ENCODE data around the gene CREB3L2.

The CREB3L2 gene

DNA sequence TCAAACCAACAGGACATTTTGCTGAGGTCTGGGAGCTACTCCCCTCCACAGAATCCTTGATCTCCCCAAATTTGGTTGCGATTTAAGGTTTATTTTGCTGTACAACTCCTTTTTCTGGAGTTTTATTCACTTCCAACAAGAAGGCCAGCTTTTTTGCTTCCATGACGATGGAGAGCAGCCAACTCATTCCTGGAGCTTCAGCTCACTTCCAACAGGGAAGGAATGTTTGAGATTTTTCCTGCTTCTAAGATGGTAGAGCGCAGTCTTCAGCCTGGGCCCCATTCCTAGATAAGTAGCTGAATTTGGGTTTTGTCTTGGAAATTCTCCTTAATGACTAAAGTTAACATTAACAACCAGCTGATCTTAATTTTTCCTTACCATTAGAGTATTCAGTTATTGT lies 30.9 kb upstream of the CREB3L2 start:
- CTCF ChIA-PET: interaction anchor here (1.0 kb wide), 1 partner anchor 29 kb away, joined by 3 read pairs; no protein-coding TSS in a partner anchor
- H3K9me3 ChIP-seq (ENCODE audit: control extremely low read depth in 1 of 5, control insufficient read depth in 4 of 5, insufficient read depth in 2 of 5, low read depth in 1 of 5, low read length in 4 of 5): peaks cover 0 to 11% (median 2%) of the 10 kb centered on the region in 5 experiments
- H3K27me3 ChIP-seq (replicated peaks in 2 of 5; ENCODE audit: control insufficient read depth in 4 of 5, insufficient read depth in 5 of 5, low read length in 4 of 5): no peaks in the 10 kb centered on the region
- 100% methylated on average over 2 of the region's 3 CpGs for WGBS (ENCODE audit: insufficient coverage)
- peaks cover 0 to 12% (median 9%) of the 10 kb centered on the region in 4 experiments for H3K4me1 ChIP-seq (ENCODE audit: control extremely low read depth in 1 of 4, control insufficient read depth in 4 of 4, insufficient read depth in 4 of 4, low read length in 3 of 4)
- POLR2A ChIA-PET: no interaction called here
- H3K4me3 ChIP-seq (ENCODE audit: control insufficient read depth in 1 of 7, extremely low read depth in 1 of 7, insufficient read depth in 4 of 7, low read depth in 2 of 7, low read length in 6 of 7): no peak overlapping the region
- no peak for DNase-seq
- H3K27ac ChIP-seq (ENCODE audit: insufficient read depth in 1 of 2, low read depth in 1 of 2, low read length in 2 of 2, poor library complexity in 1 of 2, severe bottlenecking in 2 of 2): no peak overlapping the region
- no peaks in the 10 kb centered on the region for H3K36me3 ChIP-seq (ENCODE audit: control insufficient read depth in 4 of 4, insufficient read depth in 4 of 4, low read length in 3 of 4)

DNA sequence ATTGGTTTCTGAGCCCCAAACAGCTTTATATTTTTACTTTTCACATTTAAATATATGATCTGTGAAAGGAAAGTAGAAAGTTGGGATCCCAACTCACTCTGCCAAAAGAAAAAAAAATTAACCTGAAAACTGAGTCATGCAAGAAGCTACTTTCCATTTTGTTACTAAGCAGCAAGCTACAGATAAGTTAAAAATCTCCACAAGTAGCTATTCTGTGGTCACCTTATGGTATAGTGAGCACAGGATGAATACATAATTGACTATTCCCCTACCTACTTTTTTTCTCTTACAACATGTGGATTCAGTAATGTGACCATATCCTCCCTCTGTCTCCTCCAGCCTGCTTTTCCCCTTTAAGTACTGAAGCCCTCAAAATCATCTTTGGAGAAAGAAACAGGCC lies 30.3 kb upstream of the CREB3L2 start:
- CTCF ChIA-PET: no interaction called here
- H3K4me1 ChIP-seq (ENCODE audit: control extremely low read depth in 1 of 4, control insufficient read depth in 4 of 4, insufficient read depth in 4 of 4, low read length in 3 of 4): peaks cover 0 to 17% (median 10%) of the 10 kb centered on the region in 4 experiments
- no peak overlapping the region for H3K4me3 ChIP-seq (ENCODE audit: control insufficient read depth in 1 of 7, extremely low read depth in 1 of 7, insufficient read depth in 4 of 7, low read depth in 2 of 7, low read length in 6 of 7)
- no peaks in the 10 kb centered on the region for H3K36me3 ChIP-seq (ENCODE audit: control insufficient read depth in 4 of 4, insufficient read depth in 4 of 4, low read length in 3 of 4)
- H3K9me3 ChIP-seq (ENCODE audit: control extremely low read depth in 1 of 5, control insufficient read depth in 4 of 5, insufficient read depth in 2 of 5, low read depth in 1 of 5, low read length in 4 of 5): peaks cover 0 to 11% (median 2%) of the 10 kb centered on the region in 5 experiments
- H3K27ac ChIP-seq (ENCODE audit: insufficient read depth in 1 of 2, low read depth in 1 of 2, low read length in 2 of 2, poor library complexity in 1 of 2, severe bottlenecking in 2 of 2): no peak overlapping the region
- no peak for DNase-seq
- POLR2A ChIA-PET: no interaction called here
- H3K27me3 ChIP-seq (replicated peaks in 2 of 5; ENCODE audit: control insufficient read depth in 4 of 5, insufficient read depth in 5 of 5, low read length in 4 of 5): no peaks in the 10 kb centered on the region

DNA sequence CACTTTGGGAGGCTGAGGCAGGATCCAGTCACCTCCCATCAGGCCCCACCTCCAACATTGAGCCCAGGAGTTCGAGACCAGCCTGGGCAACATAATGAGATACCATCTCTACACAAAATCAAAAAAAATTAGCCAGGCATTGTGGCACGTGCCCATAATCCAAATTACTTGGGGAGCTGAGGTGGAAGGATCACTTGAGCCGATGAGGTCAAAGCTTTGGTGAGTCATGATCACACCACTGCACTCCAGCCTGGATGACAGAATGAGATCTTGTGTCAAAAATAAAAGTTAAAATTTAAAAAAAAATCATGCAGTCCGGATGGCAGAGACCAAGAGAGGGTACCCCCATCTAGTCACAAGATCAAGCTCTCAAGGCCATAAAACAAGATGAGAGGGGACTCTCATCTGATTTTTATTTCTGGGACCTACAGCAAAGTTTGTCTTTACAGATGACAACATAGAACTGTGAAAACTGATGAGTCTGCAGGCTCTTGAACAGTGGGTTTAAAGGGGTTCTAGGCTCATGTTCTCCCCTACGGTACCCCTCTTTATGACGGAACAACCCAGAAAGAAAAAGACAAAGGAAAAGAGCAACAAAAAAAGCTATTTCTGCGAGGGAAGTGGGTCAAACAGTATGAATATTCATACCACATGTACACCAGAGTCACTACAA lies 28.9 kb upstream of the CREB3L2 start:
- WGBS (ENCODE audit: insufficient coverage): 94% methylated on average over 6 of the region's 7 CpGs
- H3K36me3 ChIP-seq (ENCODE audit: control insufficient read depth in 4 of 4, insufficient read depth in 4 of 4, low read length in 3 of 4): no peaks in the 10 kb centered on the region
- no peak for DNase-seq
- peaks cover 0 to 5% (median 2%) of the 10 kb centered on the region in 5 experiments for H3K9me3 ChIP-seq (ENCODE audit: control extremely low read depth in 1 of 5, control insufficient read depth in 4 of 5, insufficient read depth in 2 of 5, low read depth in 1 of 5, low read length in 4 of 5)
- H3K4me1 ChIP-seq (ENCODE audit: control extremely low read depth in 1 of 4, control insufficient read depth in 4 of 4, insufficient read depth in 4 of 4, low read length in 3 of 4): peaks cover 0 to 19% (median 10%) of the 10 kb centered on the region in 4 experiments
- H3K27ac ChIP-seq (ENCODE audit: insufficient read depth in 1 of 2, low read depth in 1 of 2, low read length in 2 of 2, poor library complexity in 1 of 2, severe bottlenecking in 2 of 2): no peak overlapping the region
- H3K4me3 ChIP-seq (ENCODE audit: control insufficient read depth in 1 of 7, extremely low read depth in 1 of 7, insufficient read depth in 4 of 7, low read depth in 2 of 7, low read length in 6 of 7): no peak overlapping the region
- H3K27me3 ChIP-seq (replicated peaks in 2 of 5; ENCODE audit: control insufficient read depth in 4 of 5, insufficient read depth in 5 of 5, low read length in 4 of 5): no peaks in the 10 kb centered on the region
- POLR2A ChIA-PET: no interaction called here
- CTCF ChIA-PET: no interaction called here

DNA sequence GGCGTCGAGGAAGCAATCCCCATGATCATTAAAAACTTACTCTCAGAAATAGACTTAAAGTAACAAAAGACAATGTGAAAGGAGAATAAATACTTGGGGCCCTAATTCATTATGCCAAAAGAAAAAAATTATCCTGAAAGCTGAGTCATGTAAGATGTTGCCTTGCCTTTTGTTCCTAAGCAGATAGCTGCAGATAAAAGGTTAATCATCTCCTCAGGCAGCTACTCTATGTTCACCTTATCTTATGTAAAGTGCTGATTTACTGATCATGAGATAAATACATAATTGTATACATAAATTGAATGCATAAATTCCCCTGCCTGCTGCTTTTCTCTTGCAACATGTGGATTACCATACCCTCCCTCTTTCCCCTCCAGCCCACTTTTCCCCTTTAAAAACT lies 28.1 kb upstream of the CREB3L2 start:
- WGBS (ENCODE audit: insufficient coverage): no CpG with 5 or more reads among the region's 2 CpGs
- Histone ChIP-seq H3K27ac (ENCODE audit: insufficient read depth in 1 of 2, low read depth in 1 of 2, low read length in 2 of 2, poor library complexity in 1 of 2, severe bottlenecking in 2 of 2) (no peak overlapping the region), H3K4me1 (ENCODE audit: control extremely low read depth in 1 of 4, control insufficient read depth in 4 of 4, insufficient read depth in 4 of 4, low read length in 3 of 4) (peaks cover 0 to 19% (median 10%) of the 10 kb centered on the region in 4 experiments), H3K27me3 (replicated peaks in 2 of 5; ENCODE audit: control insufficient read depth in 4 of 5, insufficient read depth in 5 of 5, low read length in 4 of 5) (no peaks in the 10 kb centered on the region), H3K36me3 (ENCODE audit: control insufficient read depth in 4 of 4, insufficient read depth in 4 of 4, low read length in 3 of 4) (no peaks in the 10 kb centered on the region), H3K9me3 (ENCODE audit: control extremely low read depth in 1 of 5, control insufficient read depth in 4 of 5, insufficient read depth in 2 of 5, low read depth in 1 of 5, low read length in 4 of 5) (peaks cover 0 to 5% (median 0%) of the 10 kb centered on the region in 5 experiments), H3K4me3 (ENCODE audit: control insufficient read depth in 1 of 7, extremely low read depth in 1 of 7, insufficient read depth in 4 of 7, low read depth in 2 of 7, low read length in 6 of 7) (no peak overlapping the region)
- POLR2A ChIA-PET: no interaction called here
- no peak for DNase-seq
- CTCF ChIA-PET: no interaction called here

DNA sequence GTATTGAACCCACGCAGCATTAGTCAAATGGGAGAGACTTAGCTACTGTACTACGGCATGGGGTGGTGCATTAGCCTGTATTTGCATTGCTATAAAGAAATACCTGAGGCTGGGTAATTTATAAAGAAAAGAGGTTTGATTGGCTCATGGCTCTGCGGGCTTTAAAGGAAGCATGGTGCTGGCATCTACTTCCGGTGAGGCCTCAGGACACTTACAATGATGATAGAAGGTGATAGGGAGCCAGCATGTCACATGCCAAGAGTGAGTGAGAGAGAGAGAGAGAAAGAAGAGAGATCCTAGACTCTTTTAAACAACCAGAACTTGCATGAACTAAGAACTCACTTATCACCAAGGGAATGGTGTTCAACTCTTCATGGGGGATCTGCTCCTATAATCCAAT lies 27.2 kb upstream of the CREB3L2 start:
- Histone ChIP-seq H3K36me3 (ENCODE audit: control insufficient read depth in 4 of 4, insufficient read depth in 4 of 4, low read length in 3 of 4) (no peaks in the 10 kb centered on the region), H3K9me3 (ENCODE audit: control extremely low read depth in 1 of 5, control insufficient read depth in 4 of 5, insufficient read depth in 2 of 5, low read depth in 1 of 5, low read length in 4 of 5) (peaks cover 0 to 5% (median 3%) of the 10 kb centered on the region in 5 experiments), H3K4me3 (ENCODE audit: control insufficient read depth in 1 of 7, extremely low read depth in 1 of 7, insufficient read depth in 4 of 7, low read depth in 2 of 7, low read length in 6 of 7) (no peak overlapping the region), H3K27me3 (replicated peaks in 2 of 5; ENCODE audit: control insufficient read depth in 4 of 5, insufficient read depth in 5 of 5, low read length in 4 of 5) (no peaks in the 10 kb centered on the region), H3K27ac (ENCODE audit: insufficient read depth in 1 of 2, low read depth in 1 of 2, low read length in 2 of 2, poor library complexity in 1 of 2, severe bottlenecking in 2 of 2) (no peak overlapping the region), H3K4me1 (ENCODE audit: control extremely low read depth in 1 of 4, control insufficient read depth in 4 of 4, insufficient read depth in 4 of 4, low read length in 3 of 4) (peaks cover 0 to 19% (median 10%) of the 10 kb centered on the region in 4 experiments)
- no peak for DNase-seq
- ChIA-PET POLR2A (no interaction called here), CTCF (interaction anchor here (1.3 kb wide), 1 partner anchor 11 kb away, joined by 4 read pairs; no protein-coding TSS in a partner anchor)
- 89% methylated on average over 4 of the region's 4 CpGs for WGBS (ENCODE audit: insufficient coverage)

- CTCF ChIA-PET: no interaction called here
- no peaks in the 10 kb centered on the region for H3K27me3 ChIP-seq (replicated peaks in 2 of 5; ENCODE audit: control insufficient read depth in 4 of 5, insufficient read depth in 5 of 5, low read length in 4 of 5)
- no peak overlapping the region for H3K4me3 ChIP-seq (ENCODE audit: control insufficient read depth in 1 of 7, extremely low read depth in 1 of 7, insufficient read depth in 4 of 7, low read depth in 2 of 7, low read length in 6 of 7)
- no peak for DNase-seq
- peaks cover 0 to 5% (median 3%) of the 10 kb centered on the region in 5 experiments for H3K9me3 ChIP-seq (ENCODE audit: control extremely low read depth in 1 of 5, control insufficient read depth in 4 of 5, insufficient read depth in 2 of 5, low read depth in 1 of 5, low read length in 4 of 5)
- H3K27ac ChIP-seq (ENCODE audit: insufficient read depth in 1 of 2, low read depth in 1 of 2, low read length in 2 of 2, poor library complexity in 1 of 2, severe bottlenecking in 2 of 2): no peak overlapping the region
- no peaks in the 10 kb centered on the region for H3K36me3 ChIP-seq (ENCODE audit: control insufficient read depth in 4 of 4, insufficient read depth in 4 of 4, low read length in 3 of 4)
- peaks cover 0 to 19% (median 10%) of the 10 kb centered on the region in 4 experiments for H3K4me1 ChIP-seq (ENCODE audit: control extremely low read depth in 1 of 4, control insufficient read depth in 4 of 4, insufficient read depth in 4 of 4, low read length in 3 of 4)
- WGBS (ENCODE audit: insufficient coverage): 39% methylated on average over 2 of the region's 2 CpGs
- POLR2A ChIA-PET: interaction anchor here (0.6 kb wide), 1 partner anchor 24 kb away, joined by 4 read pairs; no protein-coding TSS in a partner anchor
Observed at GRCh38 chr7:138027100-138027499, 25.2 kb upstream of the CREB3L2 start.
